Myocyte (in vitro differentiated cells): ENCODE measurements around the gene DIAPH3. TPM values are rescaled to one million over a fixed set of nuclear protein-coding genes. Genes with fewer than 3 reads are reported as not detected.
"Not testable (repeated sequence)": the region's sequence is repeated elsewhere in the genome, so short reads cannot be mapped to it uniquely, and the experiment has no call there.

Experiments
- DNase-seq: peaks from one replicate; pipeline ENCODE4 v3.0.0-alpha.2; 2012; ENCODE audit warnings: low read depth
- total RNA-seq: library from RNA; depleted of rRNA; stranded (reverse); fragments of >200 nt; gene quantifications from 2 replicates; pipeline ENCODE4 v1.2.3, GENCODE V29; 2014

DIAPH3 gene
- total RNA-seq, 1 donor from 2014 or later: 3.2 TPM

- no peak for DNase-seq
Measured at GRCh38 chr13:60099631-60100420, 63.9 kb downstream of the DIAPH3 start.

DNA sequence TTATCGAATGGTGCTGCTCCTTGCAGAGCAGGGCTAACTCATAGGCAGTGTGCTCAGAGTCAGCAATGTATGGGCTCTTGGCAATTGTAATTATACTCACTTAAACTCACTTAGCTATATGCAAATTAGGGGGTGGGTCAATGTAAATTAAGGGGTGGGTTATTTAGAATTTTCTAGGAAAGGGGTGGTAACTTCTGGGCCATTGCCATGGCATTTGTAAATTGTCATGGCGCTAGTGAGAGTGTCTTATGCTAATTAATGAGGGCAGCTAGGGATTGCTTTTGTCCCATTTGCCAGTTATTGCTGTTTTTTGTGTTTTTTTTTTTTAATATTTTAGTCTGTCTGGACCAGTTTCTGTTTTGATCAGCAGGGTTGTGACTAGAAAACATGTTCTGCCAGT, 68.4 kb downstream of the DIAPH3 start:
- no peak for DNase-seq

GRCh38 chr13:60094385-60095088, 69.2 kb downstream of the DIAPH3 start:
- DNase-seq: no peak

GRCh38 chr13:60093425-60094019, 70.2 kb downstream of the DIAPH3 start:
- no peak for DNase-seq

DNA sequence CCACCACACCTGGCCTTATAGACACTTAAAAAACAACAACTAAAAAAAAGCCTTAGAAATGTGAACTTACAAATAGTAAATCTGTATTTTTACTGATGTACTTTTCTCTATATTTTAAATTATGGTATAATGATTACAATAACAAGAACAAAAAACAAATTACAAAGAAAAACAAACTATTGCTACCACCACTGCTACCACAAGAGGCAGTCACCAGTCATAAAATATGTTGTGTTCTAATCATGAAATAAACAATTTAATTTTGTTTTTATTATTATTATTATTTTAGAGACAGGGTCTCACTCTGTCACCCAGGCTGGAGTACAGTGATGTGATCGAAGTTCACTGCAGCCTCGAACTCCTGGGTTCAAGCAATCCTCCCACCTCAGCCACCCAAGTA, 72.2 kb downstream of the DIAPH3 start:
- no peak for DNase-seq

DNA sequence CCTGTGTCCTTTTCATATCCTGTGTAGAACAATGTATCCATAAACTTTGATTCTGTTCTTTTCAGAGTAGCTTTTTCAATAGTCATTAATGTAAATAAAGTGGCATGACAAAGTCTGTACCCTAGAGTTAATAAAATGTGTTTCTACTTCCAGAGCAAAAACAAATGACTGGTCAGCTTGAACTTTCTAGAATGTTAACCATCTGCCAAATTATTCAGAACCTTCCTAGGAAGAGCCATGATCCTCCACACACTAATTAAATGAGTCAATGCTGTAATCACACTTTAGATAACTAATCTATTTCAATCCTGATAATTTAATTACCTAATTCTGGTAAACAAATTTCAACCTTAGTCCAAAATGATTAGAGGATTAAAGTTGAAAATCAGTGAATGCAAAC, 73.2 kb downstream of the DIAPH3 start:
- DNase-seq: no peak

DNA sequence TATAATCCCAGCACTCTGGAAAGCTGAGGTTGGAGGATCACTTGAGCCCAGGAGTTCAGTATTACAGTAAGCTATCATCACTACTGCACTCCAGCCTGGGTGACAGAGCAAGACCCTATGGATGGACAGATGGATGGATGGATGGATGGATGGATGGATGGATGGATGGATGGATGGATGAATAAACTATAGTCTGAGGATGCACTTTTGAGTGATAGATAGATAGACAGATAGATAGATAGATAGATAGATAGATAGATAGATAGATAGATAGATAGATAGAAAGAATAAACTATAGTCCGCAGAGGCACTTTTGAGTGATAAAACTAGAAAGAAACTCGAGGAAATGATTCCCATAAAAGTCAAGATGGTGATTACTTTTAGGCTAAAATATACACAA, 79.9 kb downstream of the DIAPH3 start:
- not testable (repeated sequence) for DNase-seq

DNA sequence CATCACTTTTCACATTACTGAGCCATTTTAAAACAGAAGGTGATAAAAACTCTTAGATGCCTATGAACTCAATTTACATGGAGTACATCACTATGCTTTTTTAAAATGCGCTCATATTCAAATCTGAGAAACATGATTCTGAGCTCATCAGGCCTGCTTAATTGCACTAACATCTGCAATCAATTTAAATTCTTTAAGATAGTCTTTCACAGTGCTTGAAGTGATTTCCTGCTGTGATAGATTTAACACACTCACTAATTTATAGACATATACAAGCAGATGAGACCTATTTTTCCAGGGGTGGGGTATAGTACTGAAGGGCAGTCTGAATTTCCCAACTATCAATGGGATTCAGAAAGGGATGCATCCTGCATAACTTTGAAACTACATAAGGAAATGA, 82.9 kb downstream of the DIAPH3 start:
- no peak for DNase-seq

DNA sequence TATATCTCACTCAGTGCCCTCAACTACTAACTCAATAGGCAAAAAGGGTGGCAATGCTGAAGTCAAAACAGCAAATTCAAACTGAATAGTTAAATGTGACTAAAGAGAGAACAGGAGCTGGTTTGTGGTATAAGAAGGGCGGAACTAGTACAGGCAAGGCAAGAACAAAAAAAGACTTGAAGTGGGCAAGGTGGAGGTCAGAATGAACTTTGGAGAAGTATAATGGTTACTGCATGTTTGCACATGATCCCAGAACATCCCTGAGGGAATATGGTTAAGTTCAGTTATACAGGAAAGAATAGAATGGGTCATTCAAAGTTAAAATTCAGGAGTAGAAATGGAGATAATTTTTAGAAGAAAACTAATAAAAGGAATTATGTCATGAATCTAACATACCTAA, 85.5 kb downstream of the DIAPH3 start:
- DNase-seq: no peak

GRCh38 chr13:60075850-60076249, 87.9 kb downstream of the DIAPH3 start:
- peak; percentile 12 for DNase-seq

DNA sequence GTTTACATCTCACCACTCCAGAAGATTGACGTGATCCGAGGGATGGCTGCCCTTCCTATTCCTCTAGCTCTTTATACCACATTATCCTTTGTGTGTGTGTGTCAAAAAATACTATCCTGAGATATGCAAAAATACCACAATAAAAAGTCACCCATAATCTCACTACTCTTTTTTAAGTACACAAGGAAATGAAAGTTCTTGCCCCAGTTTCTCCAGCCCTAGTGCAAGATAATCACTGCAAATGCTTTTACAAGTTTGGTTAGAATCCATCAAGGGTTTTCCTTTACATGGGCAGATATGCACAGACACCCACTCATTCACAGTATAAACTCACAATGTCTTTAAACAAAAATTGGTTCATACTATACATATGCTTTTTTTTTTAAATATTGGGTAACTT, 89.3 kb downstream of the DIAPH3 start:
- no peak for DNase-seq

- DNase-seq: no peak
Measured at GRCh38 chr13:60066226-60066625, 97.5 kb downstream of the DIAPH3 start.

GRCh38 chr13:60062502-60062901, 101.2 kb downstream of the DIAPH3 start:
- DNase-seq: no peak

- no peak for DNase-seq
Measured at GRCh38 chr13:60061737-60062136, 102.0 kb downstream of the DIAPH3 start.

DNA sequence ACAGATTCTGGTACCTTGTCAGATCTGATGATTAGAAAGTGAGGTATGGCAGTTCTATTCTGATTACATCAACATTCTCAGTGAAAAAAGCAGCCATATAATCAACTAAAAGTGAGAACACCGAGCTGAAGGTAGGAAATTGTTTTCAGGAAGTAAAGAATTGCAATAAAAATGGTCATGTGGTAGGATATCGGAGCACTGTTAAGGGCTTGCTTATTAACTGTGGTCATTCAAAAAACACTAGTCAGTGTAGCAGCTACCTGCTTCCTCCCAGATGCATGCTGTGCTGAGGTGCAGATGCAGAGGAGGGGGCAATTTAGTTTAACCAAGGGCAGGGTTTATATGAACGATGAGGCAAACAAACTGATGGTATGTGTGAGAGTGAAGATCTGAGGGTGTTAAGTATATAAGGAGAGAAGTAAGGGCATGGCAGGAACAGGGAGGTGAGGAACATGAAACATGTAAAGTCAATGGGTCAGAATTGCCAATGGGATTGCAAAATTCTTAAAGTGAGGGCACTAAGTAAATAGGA, 111.9 kb downstream of the DIAPH3 start:
- no peak for DNase-seq

DNA sequence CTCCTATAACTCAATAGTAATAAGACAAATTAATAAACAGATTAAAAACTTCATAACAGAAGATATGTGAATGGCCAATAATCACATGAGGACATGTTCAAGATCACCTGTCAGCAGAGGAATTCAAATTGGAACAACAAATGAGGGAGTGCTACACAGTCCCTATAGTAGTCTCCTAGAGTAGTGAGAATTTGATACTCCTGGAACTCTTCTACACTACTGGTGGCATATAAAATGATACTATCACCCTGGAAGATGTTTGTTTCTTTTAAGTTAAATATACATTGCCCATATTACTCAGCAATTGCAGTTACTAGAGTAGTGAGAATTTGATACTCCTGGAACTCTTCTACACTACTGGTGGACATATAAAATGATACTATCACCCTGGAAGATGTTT, 115.4 kb downstream of the DIAPH3 start:
- not testable (repeated sequence) for DNase-seq

DNA sequence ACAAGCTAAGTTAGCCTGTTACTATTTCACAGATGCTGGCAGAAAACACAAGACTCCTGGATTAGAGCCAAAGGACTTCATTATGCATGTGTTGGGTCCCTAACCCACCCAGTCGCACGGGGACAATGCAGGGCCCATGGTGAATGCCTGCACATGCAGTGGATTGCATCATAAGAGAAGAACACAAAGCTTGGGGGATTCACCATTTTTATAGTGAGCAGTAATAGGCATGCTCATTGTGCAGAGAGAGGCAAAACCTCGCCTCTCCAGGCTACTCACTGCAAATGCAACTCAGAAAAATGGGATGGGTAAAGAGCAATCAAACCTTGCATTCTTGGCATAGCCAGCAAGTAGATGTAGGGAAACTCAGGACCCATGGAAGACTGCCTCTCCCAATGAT, 115.8 kb downstream of the DIAPH3 start:
- no peak for DNase-seq

GRCh38 chr13:60044321-60044720, 119.4 kb downstream of the DIAPH3 start:
- DNase-seq: no peak

GRCh38 chr13:60043262-60043661, 120.5 kb downstream of the DIAPH3 start:
- no peak for DNase-seq

DNA sequence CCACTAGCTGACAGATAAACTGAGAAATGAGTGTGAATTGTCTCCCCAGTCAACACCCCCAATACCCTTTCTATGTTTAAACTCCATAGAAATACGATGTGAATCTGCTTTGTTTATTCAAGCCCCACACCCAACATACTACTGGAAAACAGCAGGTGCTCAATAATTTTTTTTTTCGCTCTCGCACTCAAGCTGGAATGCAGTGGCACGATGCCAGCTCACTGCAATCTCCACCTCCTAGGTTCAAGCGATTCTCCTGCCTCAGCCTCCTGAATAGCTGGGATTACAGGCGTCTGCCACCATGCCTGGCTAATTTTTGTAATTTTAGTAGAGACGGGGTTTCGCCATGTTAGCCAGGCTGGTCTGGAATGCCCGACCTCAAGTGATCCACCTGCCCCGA, 123.1 kb downstream of the DIAPH3 start:
- not testable (repeated sequence) for DNase-seq

- no peak for DNase-seq
Measured at GRCh38 chr13:60035874-60036273, 127.9 kb downstream of the DIAPH3 start.

GRCh38 chr13:60032851-60033250, 130.9 kb downstream of the DIAPH3 start:
- DNase-seq: no peak
